ENCODE data around the gene ABCC3.

- TF ChIP-seq CTCF (conservative IDR thresholded peaks at IDR 0.05 in 1 of 2, IDR thresholded peaks at IDR 0.05 in 1 of 2; ENCODE audit: low read depth in 1 of 2, low read length in 2 of 2): no peak
- no peak for TF ChIP-seq EZH2 (IDR thresholded peaks at IDR 0.05; ENCODE audit: low read length, missing control alignments)
Measured at GRCh38 chr17:50685691-50686493, 51.2 kb downstream of the ABCC3 start.
